ENCODE results near the gene DAB2IP. TPM values are rescaled to one million over a fixed set of nuclear protein-coding genes. Genes with fewer than 3 reads are reported as not detected.

DAB2IP gene
- total RNA-seq, 1 experiment from 2014 or later, result 52.6 TPM

Other genes with a start within 250 kb of the DAB2IP start
- not detected in 3 replicates for gene GGTA1, start 151.8 kb upstream of the DAB2IP start, total RNA-seq (2021)